HL-60 (cell line): ENCODE measurements around the gene SCUBE1.

Experiments
- POLR2AphosphoS5 ChIP-seq: IDR thresholded peaks from 2 replicates; pipeline ENCODE4 v1.6.1; 2012; ENCODE audit warnings: low read depth
- TF ChIP-seq, protein P1 (sequence below): IDR thresholded peaks from one replicate; pipeline ENCODE4 v1.5.1; 2011; ENCODE audit warnings: low read length, control low read depth, inconsistent platforms; ENCODE audit not compliant: insufficient read depth
- TF ChIP-seq, protein P2 (sequence below): IDR thresholded peaks from 2 replicates; pipeline ENCODE4 v1.6.1; 2012; ENCODE audit warnings: low read depth; ENCODE audit not compliant: insufficient replicate concordance

DNA sequence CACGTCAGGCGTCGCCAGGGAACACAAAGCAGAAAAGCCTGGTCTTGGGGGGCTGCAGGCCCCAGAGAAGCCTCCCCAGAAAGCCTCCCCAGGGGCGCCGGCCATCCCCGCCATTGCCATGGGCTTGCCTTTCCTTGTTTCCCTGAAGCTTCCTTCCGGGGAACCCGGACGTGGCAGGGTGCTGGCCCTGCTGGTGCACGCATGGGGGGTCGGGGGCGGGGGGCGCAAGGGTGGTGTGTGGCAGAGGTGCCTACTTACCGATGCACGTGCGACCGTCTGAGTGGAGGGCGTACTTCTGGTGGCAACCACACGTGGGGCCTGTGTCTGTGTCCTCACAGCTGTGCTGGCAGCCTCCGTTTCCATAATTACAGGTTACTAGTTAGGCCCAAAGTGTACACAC is 85.2 kb downstream of the SCUBE1 start:
- TF ChIP-seq, protein P1, sequence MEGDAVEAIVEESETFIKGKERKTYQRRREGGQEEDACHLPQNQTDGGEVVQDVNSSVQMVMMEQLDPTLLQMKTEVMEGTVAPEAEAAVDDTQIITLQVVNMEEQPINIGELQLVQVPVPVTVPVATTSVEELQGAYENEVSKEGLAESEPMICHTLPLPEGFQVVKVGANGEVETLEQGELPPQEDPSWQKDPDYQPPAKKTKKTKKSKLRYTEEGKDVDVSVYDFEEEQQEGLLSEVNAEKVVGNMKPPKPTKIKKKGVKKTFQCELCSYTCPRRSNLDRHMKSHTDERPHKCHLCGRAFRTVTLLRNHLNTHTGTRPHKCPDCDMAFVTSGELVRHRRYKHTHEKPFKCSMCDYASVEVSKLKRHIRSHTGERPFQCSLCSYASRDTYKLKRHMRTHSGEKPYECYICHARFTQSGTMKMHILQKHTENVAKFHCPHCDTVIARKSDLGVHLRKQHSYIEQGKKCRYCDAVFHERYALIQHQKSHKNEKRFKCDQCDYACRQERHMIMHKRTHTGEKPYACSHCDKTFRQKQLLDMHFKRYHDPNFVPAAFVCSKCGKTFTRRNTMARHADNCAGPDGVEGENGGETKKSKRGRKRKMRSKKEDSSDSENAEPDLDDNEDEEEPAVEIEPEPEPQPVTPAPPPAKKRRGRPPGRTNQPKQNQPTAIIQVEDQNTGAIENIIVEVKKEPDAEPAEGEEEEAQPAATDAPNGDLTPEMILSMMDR: no peak
- no peak for TF ChIP-seq POLR2AphosphoS5
- TF ChIP-seq, protein P2, sequence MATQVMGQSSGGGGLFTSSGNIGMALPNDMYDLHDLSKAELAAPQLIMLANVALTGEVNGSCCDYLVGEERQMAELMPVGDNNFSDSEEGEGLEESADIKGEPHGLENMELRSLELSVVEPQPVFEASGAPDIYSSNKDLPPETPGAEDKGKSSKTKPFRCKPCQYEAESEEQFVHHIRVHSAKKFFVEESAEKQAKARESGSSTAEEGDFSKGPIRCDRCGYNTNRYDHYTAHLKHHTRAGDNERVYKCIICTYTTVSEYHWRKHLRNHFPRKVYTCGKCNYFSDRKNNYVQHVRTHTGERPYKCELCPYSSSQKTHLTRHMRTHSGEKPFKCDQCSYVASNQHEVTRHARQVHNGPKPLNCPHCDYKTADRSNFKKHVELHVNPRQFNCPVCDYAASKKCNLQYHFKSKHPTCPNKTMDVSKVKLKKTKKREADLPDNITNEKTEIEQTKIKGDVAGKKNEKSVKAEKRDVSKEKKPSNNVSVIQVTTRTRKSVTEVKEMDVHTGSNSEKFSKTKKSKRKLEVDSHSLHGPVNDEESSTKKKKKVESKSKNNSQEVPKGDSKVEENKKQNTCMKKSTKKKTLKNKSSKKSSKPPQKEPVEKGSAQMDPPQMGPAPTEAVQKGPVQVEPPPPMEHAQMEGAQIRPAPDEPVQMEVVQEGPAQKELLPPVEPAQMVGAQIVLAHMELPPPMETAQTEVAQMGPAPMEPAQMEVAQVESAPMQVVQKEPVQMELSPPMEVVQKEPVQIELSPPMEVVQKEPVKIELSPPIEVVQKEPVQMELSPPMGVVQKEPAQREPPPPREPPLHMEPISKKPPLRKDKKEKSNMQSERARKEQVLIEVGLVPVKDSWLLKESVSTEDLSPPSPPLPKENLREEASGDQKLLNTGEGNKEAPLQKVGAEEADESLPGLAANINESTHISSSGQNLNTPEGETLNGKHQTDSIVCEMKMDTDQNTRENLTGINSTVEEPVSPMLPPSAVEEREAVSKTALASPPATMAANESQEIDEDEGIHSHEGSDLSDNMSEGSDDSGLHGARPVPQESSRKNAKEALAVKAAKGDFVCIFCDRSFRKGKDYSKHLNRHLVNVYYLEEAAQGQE: no peak
